ENCODE data around the gene AKAP1. TPM values are rescaled to one million over a fixed set of nuclear protein-coding genes. Genes with fewer than 3 reads are reported as not detected.

AKAP1 gene
- total and polyA plus RNA-seq, 11 donors: 55.8 to 240 (median 128) TPM

- no peak overlapping the region for H3K4me3 ChIP-seq
- H3K9me3 ChIP-seq: no peaks in the 10 kb centered on the region
- peaks cover 0 to 9% (median under 1%) of the 10 kb centered on the region in 12 donors for H3K4me1 ChIP-seq
- WGBS, 4 donors: 44 to 57% (median 48%) methylated on average over 21 of the region's 21 CpGs
- H3K36me3 ChIP-seq: no peaks in the 10 kb centered on the region
- peak in 2 of 4 donors; percentile 69 to 70 for ATAC-seq
- H3K27ac ChIP-seq: no peak overlapping the region
- TF ChIP-seq POLR2A (IDR thresholded peaks at IDR 0.05): no peak
- TF ChIP-seq, protein P1, sequence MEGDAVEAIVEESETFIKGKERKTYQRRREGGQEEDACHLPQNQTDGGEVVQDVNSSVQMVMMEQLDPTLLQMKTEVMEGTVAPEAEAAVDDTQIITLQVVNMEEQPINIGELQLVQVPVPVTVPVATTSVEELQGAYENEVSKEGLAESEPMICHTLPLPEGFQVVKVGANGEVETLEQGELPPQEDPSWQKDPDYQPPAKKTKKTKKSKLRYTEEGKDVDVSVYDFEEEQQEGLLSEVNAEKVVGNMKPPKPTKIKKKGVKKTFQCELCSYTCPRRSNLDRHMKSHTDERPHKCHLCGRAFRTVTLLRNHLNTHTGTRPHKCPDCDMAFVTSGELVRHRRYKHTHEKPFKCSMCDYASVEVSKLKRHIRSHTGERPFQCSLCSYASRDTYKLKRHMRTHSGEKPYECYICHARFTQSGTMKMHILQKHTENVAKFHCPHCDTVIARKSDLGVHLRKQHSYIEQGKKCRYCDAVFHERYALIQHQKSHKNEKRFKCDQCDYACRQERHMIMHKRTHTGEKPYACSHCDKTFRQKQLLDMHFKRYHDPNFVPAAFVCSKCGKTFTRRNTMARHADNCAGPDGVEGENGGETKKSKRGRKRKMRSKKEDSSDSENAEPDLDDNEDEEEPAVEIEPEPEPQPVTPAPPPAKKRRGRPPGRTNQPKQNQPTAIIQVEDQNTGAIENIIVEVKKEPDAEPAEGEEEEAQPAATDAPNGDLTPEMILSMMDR (IDR thresholded peaks at IDR 0.05): no peak
- no peaks in the 10 kb centered on the region for H3K27me3 ChIP-seq
- DNase-seq: peak in 1 of 5 donors; percentile 40
- intact Hi-C loops (cut with DNase I): loop anchor here in 3 of 10 donors (10.0 kb wide), 3 partner anchors 109 to 979 kb away; no protein-coding TSS in a partner anchor
Measured at GRCh38 chr17:57135789-57136291, 50.8 kb downstream of the AKAP1 start.

DNA sequence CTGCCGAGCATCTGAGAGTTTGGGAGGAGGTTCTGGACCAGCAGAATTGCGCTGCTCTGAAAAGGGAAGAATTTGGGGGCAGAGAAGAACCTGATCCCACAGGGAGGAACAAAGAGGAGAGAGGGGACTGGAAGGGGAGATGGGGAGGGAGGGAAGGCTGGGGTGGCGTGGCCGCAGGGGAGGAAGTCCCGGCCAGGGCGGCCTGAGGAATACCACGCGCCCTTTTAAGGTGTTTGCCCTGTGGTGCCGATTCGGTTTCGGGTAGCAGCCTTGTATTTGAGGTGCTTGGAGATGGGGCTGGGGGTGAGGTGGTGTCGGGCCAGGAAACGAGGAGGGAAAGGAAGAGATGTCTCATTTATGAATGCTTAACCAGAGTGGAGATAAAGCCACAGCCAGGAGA is 51.3 kb downstream of the AKAP1 start:
- DNase-seq: no peak
- intact Hi-C loops (cut with DNase I): loop anchor here in 3 of 10 donors (10.0 kb wide), 3 partner anchors 108 to 978 kb away; no protein-coding TSS in a partner anchor
- H3K9me3 ChIP-seq: no peaks in the 10 kb centered on the region
- ATAC-seq: no peak
- 62 to 67% (median 65%) methylated on average over 13 of the region's 13 CpGs for WGBS, 4 donors
- TF ChIP-seq, protein P1 (IDR thresholded peaks at IDR 0.05): no peak
- TF ChIP-seq POLR2A (IDR thresholded peaks at IDR 0.05): no peak
- no peaks in the 10 kb centered on the region for H3K27me3 ChIP-seq
- H3K27ac ChIP-seq: no peak overlapping the region
- H3K4me3 ChIP-seq: no peak overlapping the region
- H3K4me1 ChIP-seq: peaks cover 0 to 9% (median 0%) of the 10 kb centered on the region in 12 donors
- no peaks in the 10 kb centered on the region for H3K36me3 ChIP-seq

DNA sequence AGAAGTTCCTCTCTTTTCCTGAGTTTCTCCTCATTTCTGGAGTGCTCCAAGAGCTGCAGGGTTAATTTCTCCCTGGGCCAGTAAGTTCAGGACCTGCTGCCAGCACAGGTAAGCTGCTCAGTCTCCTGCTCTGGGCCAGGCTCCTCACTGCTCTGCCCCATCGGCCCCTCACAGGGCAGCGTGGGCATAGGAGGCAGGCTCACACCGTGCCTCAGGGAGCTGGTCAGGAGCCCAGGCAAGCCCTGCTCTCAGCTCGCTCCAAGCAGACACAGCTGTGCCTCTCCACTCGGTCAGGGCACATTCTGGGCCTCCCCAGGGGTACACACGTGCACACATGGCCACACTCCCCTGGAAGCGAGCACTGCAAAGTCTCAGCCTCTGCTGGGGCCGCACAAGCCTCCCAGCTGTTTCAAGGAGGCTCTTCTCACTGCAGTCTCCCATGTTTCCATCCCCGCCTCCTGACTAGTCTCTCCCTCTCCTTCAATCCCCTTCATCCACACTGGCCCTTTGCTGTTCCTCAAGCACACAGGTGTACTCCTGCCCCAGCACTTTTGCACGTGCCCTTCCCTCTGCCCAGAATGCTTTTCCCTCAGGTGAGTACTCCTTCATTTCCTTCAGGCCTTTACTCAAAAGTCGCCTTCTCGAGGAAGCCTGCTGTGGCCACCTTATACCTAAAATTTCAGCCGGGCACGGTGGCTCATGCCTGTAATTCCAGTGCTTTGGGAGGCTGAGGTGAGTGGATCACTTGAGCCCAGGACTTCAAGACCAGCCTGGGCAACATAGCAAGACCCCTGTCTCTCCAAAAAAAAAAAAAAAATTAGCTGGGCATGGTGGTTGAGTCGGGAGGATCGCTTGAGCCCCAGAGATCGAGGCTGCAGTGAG is 53.2 kb downstream of the AKAP1 start:
- Histone ChIP-seq H3K36me3 (no peaks in the 10 kb centered on the region), H3K4me3 (no peak overlapping the region), H3K27me3 (no peaks in the 10 kb centered on the region), H3K4me1 (peaks cover 0 to 9% (median 0%) of the 10 kb centered on the region in 12 donors), H3K9me3 (no peaks in the 10 kb centered on the region), H3K27ac (no peak overlapping the region)
- no peak for TF ChIP-seq POLR2A (IDR thresholded peaks at IDR 0.05)
- TF ChIP-seq, protein P1 (IDR thresholded peaks at IDR 0.05): no peak
- intact Hi-C loops (cut with DNase I): loop anchor here in 3 of 10 donors (10.0 kb wide), 3 partner anchors 107 to 977 kb away; no protein-coding TSS in a partner anchor
- peak in 1 of 4 donors; percentile 41 for ATAC-seq
- no peak for DNase-seq
- 91 to 94% (median 92%) methylated on average over 16 to 17 of the region's 17 CpGs for WGBS, 4 donors

- 75 to 80% (median 78%) methylated on average over 6 of the region's 6 CpGs for WGBS, 4 donors
- intact Hi-C loops (cut with DNase I): loop anchor here in 3 of 10 donors (10.0 kb wide), 3 partner anchors 106 to 976 kb away; no protein-coding TSS in a partner anchor
- no peak overlapping the region for H3K4me3 ChIP-seq
- peaks cover 0 to 9% (median 0%) of the 10 kb centered on the region in 12 donors for H3K4me1 ChIP-seq
- TF ChIP-seq, protein P1 (IDR thresholded peaks at IDR 0.05): no peak
- no peak for TF ChIP-seq POLR2A (IDR thresholded peaks at IDR 0.05)
- no peaks in the 10 kb centered on the region for H3K9me3 ChIP-seq
- no peaks in the 10 kb centered on the region for H3K36me3 ChIP-seq
- ATAC-seq (no peak), DNase-seq (no peak)
- H3K27ac ChIP-seq: no peak overlapping the region
- no peaks in the 10 kb centered on the region for H3K27me3 ChIP-seq
Measured at GRCh38 chr17:57138956-57139576, 54.0 kb downstream of the AKAP1 start.
